GM21576 (cell line): ENCODE data around the gene APH1B.
"Not testable (repeated sequence)": the region's sequence is repeated elsewhere in the genome, so short reads cannot be mapped to it uniquely, and the experiment has no call there.

Source experiments
- ATAC-seq: cut with Tn5 transposase; IDR thresholded peaks from one replicate; pipeline ENCODE4 v1.9.1; 2021; ENCODE audit warnings: mild to moderate bottlenecking, moderate library complexity; ENCODE audit not compliant: unreplicated experiment

APH1B gene

GRCh38 chr15:63294359-63294758 is 17.0 kb downstream of the APH1B start:
- ATAC-seq = no peak

GRCh38 chr15:63295341-63295740 is 17.9 kb downstream of the APH1B start:
- no peak for ATAC-seq

GRCh38 chr15:63296195-63296594 is 18.8 kb downstream of the APH1B start:
- no peak for ATAC-seq

- ATAC-seq = no peak
Observed at GRCh38 chr15:63299943-63300575, 22.7 kb downstream of the APH1B start.

GRCh38 chr15:63301088-63301487 is 23.7 kb downstream of the APH1B start:
- no peak for ATAC-seq

GRCh38 chr15:63305260-63305659 is 27.9 kb downstream of the APH1B start:
- ATAC-seq = no peak

GRCh38 chr15:63306492-63307073 is 29.2 kb downstream of the APH1B start:
- ATAC-seq = no peak

- ATAC-seq = no peak
Observed at GRCh38 chr15:63308491-63308890, 31.1 kb downstream of the APH1B start.

- ATAC-seq = no peak
Observed at GRCh38 chr15:63308947-63309346, 31.5 kb downstream of the APH1B start.

GRCh38 chr15:63310646-63311045 is 33.2 kb downstream of the APH1B start:
- ATAC-seq = no peak

GRCh38 chr15:63312286-63312685 is 34.9 kb downstream of the APH1B start:
- no peak for ATAC-seq

GRCh38 chr15:63313825-63314224 is 36.4 kb downstream of the APH1B start:
- ATAC-seq = no peak

GRCh38 chr15:63314409-63314808 is 37.0 kb downstream of the APH1B start:
- ATAC-seq = no peak

- no peak for ATAC-seq
Observed at GRCh38 chr15:63318344-63318743, 40.9 kb downstream of the APH1B start.

GRCh38 chr15:63319065-63319464 is 41.7 kb downstream of the APH1B start:
- no peak for ATAC-seq

GRCh38 chr15:63320446-63320845 is 43.0 kb downstream of the APH1B start:
- not testable (repeated sequence) for ATAC-seq

- not testable (repeated sequence) for ATAC-seq
Observed at GRCh38 chr15:63320981-63321380, 43.6 kb downstream of the APH1B start.

GRCh38 chr15:63321462-63321861 is 44.1 kb downstream of the APH1B start:
- no peak for ATAC-seq

GRCh38 chr15:63322541-63322940 is 45.1 kb downstream of the APH1B start:
- no peak for ATAC-seq

GRCh38 chr15:63323798-63324563 is 46.6 kb downstream of the APH1B start:
- ATAC-seq = no peak

GRCh38 chr15:63324770-63325169 is 47.4 kb downstream of the APH1B start:
- no peak for ATAC-seq
